PFSK-1 (cell line): ENCODE measurements around the gene PIM3.

Source experiments
- FOXP2 ChIP-seq: optimal IDR thresholded peaks from 2 replicates; pipeline ENCODE3; 2011; ENCODE audit warnings: borderline replicate concordance, control low read depth, inconsistent platforms; ENCODE audit not compliant: insufficient read depth; ENCODE audit errors: extremely low read length, extremely low read depth
- POLR2AphosphoS5 ChIP-seq: IDR thresholded peaks from 2 replicates; pipeline ENCODE4 v1.6.1; 2012; ENCODE audit warnings: low read depth, mild to moderate bottlenecking, control low read depth, low read length, moderate library complexity
- REST ChIP-seq, 2 experiments: IDR thresholded peaks; 2 replicates each; pipeline versions ENCODE4 v1.6.1 to v1.8.0; 2011 to 2012; ENCODE audit warnings: low read depth in 2 of 2, low read length in 2 of 2, control low read depth in 1 of 2, inconsistent platforms in 1 of 2, mild to moderate bottlenecking in 1 of 2, moderate library complexity in 1 of 2; ENCODE audit not compliant: insufficient read depth in 1 of 2
- SIN3A ChIP-seq: IDR thresholded peaks from 2 replicates; pipeline ENCODE4 v1.6.1; 2012; ENCODE audit warnings: mild to moderate bottlenecking, low read length, moderate library complexity, borderline replicate concordance; ENCODE audit not compliant: insufficient read depth
- TAF1 ChIP-seq: IDR thresholded peaks from 2 replicates; pipeline ENCODE4 v1.6.1; 2012; ENCODE audit warnings: low read length, control low read depth, borderline replicate concordance; ENCODE audit not compliant: insufficient read depth

GRCh38 chr22:49956418-49956770 lies 4.2 kb upstream of the PIM3 start:
- no peak for TF ChIP-seq REST (IDR thresholded peaks at IDR 0.05; ENCODE audit: insufficient read depth in 1 of 2, low read depth in 2 of 2, low read length in 2 of 2)
- no peak for TF ChIP-seq POLR2AphosphoS5
- TF ChIP-seq TAF1, result no peak
- TF ChIP-seq SIN3A, result no peak
- TF ChIP-seq FOXP2, result no peak
